CD4-positive, alpha-beta T cell treated with Interleukin-21 for 1 hour (primary cell): ENCODE data around the gene C12orf42.
A peak's percentile ranks its signal among the peaks of the same experiment; 100 is the strongest.

Source experiments
- DNase-seq: peaks from one replicate; pipeline ENCODE4 v3.0.0-alpha.2; 2020

The C12orf42 gene

DNA sequence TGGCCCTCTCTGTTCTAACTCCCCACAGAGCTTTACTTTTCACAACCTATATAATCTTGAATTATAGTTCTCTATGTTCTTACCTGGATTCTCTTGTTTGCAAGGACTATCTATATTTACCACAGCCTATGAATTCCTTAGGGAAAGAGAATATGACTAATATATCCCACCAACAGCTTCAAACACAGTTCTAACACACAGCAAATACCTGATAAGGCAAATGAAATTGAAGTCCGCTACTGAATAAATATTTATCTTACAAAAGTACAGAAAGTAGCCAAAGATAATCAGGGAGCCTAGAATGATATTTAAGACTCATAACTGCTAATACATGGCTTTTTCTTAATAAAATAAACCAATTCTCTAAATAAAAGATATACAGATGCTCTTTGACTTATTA, 165.1 kb downstream of the C12orf42 start:
- no peak for DNase-seq

DNA sequence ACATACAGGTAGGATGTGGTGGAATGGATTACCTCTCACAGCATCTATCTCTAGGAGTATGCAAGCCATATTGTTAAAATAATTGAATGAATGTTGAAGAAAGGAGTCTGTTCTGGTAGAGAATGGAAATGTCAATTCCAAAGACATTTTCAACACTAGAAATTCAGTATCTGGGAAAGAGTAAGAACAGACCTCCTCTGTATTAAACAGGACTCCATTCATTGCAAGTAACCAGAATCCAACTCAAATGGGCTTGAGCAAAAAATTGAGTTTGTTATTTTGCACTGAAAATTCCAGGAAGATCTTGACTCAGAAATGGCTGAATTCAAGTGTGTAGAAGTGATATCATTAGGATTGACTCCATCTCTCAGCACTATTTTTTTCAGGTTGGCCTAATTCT, 168.1 kb downstream of the C12orf42 start:
- no peak for DNase-seq

DNA sequence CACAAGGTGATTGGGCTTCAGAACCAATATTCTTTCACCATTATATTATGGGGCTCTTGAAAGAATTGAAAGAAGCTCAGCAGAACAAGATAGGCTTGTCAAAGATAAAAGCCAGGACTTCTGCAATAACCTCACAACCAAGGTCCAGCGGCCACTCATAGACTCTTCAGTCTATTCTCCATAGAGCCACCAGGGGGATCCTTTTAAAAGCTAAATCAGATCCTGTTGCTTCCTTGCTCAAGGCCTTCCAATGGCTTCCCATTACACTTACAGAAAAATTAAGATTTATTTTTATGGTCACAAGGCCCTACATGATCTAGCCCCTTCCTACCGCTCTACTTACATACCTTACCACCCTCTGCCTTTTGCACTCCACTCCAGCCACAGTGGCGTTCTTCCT, 169.6 kb downstream of the C12orf42 start:
- peak; percentile 14 for DNase-seq

- no peak for DNase-seq
These were observed 177.2 kb downstream of the C12orf42 start for GRCh38 chr12:103318566-103318965.

DNA sequence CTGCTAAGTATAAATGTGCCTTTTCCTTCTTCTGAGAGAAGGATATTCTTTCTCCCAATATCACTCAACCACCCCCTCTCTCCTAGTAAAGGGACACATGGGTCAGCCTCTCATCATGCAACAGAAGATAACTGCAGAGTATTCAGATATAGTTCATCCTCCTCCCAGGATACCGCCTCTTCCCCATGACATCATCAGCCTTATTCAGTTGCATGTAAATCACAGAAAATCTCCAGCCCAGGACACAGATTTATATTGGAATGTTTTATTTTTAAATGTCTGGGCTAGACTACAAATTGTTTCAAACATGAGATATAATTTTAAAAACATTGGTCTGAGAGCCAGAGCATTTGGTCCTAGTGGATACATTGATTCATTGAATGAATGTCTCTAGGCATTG, 178.5 kb downstream of the C12orf42 start:
- DNase-seq, result no peak

GRCh38 chr12:103314786-103315185, 181.0 kb downstream of the C12orf42 start:
- no peak for DNase-seq

DNA sequence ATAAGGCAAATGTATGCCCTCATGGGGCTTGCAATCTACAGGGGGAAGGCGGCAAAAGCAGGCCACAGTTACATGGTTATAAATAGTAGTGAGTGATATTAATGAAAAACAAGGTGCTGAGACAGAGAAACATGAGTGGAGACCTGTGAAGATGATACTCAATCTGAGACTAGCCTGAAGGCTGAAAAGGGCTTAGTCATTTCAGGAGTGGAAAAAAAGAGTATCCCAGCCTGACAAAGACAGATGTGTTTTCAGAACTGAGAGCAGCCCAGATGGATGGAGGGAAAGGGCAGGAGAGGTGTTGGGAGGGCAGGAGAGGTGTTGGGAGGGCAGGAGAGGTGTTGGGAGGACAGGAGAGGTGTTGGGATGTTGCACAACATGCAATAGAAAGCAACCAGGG, 181.9 kb downstream of the C12orf42 start:
- DNase-seq, result no peak

DNA sequence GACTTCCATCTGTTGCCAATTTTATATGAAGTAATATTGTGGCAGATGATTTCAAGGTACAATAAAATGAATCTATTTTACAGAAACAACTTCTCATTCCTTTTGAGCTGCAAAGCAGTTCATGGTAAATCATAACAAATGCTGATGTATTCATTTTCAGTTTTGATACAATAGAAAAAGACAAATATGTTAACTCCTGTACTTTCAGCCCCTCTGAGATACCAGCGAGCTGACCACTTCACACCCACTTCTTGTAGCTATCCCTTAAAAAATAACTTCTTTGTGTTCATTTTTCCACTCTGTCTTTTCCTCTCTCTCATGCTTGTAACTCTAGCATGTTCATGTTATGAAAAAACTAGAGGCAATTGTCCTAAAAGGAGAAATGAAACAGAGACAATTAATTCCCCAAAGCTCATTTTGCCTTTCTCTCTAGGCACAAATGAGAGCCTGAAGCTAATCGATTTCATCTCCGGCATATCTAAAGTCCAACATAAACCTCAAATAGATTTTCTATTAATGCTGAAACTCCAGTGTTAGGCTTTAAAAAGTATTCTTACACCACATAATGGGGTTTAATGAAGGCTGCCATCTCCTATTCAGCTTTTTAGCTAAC, 182.9 kb downstream of the C12orf42 start:
- DNase-seq, result no peak

DNA sequence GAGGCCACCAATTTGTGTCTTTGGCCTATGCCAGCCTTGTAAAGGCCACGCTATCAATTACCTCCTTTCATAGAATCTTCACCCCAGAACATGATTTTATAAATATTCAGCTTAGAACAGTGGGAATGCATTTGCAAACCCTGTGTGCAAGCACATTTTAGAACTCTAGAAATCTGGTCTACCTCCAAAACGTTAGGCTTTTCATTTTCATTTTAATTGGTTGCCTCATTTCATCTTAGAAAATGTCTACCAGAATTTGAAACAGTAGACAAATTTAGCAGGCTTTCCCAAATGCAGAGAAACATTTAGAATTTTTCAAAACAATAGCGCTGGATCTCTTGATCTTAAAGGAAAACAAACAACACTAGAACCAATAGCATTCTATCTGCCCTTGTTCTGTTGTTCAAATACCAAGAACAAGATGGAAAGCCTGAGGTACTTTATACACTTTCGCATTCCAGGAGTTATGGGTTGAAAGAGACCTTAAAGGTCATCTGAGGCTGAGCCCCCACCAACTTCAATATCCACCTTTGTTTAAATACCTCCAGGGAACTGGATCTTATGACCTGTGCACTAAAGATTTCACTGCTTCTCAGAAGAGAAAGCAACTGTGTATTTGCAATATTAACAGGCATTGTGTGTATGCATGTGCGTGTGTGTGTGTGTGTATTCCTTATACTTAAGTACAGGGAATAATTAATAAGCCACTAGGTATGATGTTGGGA, 185.1 kb downstream of the C12orf42 start:
- no peak for DNase-seq

DNA sequence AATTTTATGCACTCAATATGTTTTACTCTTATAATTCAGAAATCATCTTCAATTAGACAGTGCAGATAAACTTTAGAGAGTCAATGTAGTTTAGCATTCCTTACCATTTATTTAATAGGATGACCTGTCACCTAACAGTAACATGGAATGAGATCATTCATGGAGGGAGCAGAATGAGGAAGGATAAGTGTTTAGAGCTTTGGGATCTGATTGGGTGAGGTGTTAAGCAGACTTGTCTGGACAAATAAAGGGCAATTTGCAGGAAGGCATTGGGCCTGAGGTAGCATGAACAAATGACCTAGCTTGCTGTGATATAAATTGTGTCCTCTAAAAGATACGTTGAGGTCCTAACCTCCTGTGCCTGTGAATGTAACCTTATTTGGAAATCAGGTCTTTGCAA, 187.4 kb downstream of the C12orf42 start:
- DNase-seq, result no peak

GRCh38 chr12:103303484-103303883, 192.3 kb downstream of the C12orf42 start:
- DNase-seq, result no peak

GRCh38 chr12:103301642-103302591, 193.9 kb downstream of the C12orf42 start:
- DNase-seq, result no peak

DNA sequence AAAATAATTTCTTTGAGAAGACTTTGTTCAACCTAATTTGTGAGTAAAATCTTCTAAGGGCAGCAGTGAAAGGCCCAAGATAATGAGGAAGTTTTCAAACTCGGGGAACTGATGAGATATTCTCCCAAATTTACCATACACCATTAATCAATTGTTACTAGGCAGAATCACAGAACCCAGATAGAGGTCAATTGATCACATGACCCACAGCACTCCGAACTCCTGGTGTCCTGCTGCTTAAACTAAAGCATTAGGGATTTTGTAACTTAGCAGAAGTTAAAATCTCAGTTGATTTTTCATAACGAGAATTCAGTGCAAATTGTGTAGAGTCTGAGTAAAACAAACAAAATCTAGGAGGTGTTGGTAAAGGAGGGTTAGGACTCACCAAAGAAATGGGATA, 207.8 kb downstream of the C12orf42 start:
- no peak for DNase-seq

- DNase-seq, result no peak
These were observed 213.6 kb downstream of the C12orf42 start for GRCh38 chr12:103282124-103282523.

- peak; percentile 10 for DNase-seq
These were observed 216.3 kb downstream of the C12orf42 start for GRCh38 chr12:103279444-103279843.

GRCh38 chr12:103278329-103278728, 217.4 kb downstream of the C12orf42 start:
- no peak for DNase-seq

GRCh38 chr12:103273645-103274044, 222.1 kb downstream of the C12orf42 start:
- DNase-seq, result no peak

GRCh38 chr12:103272949-103273348, 222.8 kb downstream of the C12orf42 start:
- no peak for DNase-seq

DNA sequence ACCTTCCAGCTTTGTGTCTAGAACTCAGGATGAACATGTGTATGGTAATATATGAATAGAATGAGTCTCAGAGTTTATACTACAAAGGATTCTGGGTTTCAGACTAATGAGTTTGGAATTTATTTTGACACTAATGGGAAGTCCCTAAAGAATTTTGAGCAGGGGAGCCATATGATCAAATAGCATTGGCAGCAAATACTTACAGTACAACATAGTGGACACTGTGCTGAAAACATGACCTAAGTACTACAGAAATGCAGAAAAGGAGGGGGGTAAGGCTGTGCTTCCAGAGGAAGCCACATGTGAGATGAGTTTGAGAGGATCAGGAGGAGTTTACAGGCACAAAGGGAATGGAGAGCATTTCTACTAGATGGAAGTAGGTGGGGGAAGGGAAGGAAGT, 225.8 kb downstream of the C12orf42 start:
- DNase-seq, result no peak

DNA sequence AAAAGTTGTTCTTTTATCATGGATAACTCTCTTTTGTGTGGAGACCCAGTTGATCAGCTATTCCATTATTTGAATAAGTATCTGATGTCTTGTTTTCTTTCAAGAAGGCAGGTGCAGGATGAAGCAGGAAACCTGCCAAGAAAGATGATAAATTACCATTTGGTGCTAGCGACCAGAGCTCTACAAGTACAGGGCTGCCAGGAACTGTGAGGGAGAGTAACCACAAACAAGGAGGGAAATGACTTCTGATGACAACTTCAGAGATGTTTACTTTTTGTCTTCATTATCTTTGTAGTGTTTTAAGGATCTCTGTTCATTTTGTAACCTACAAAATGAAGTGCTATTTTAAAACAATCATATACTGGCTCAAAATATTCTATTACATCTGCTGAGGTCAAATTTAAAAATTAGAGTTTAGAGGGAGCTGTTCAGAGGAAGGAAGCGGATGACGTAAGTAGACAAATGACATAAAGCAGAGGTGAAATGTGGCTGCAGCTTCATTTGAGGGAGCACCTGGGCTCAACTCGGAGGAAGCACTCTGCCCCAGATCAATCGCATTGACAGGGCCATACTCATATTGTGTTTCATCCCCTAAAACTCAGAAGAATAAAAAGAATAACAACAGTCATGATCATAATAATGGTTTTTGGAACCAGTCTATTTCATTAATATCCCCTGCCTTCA, 226.8 kb downstream of the C12orf42 start:
- DNase-seq, result peak; percentile 18

GRCh38 chr12:103257763-103258162, 238.0 kb downstream of the C12orf42 start:
- DNase-seq, result no peak
